K562 (cell line): Measurements from ENCODE around the gene GYG1. TPM values are rescaled to one million over a fixed set of nuclear protein-coding genes. Genes with fewer than 3 reads are reported as not detected.
A peak's percentile ranks its signal among the peaks of the same experiment; 100 is the strongest.

Source experiments
- ATF1 ChIP-seq, 2 experiments: fragments of 450-650 bp in 1 of 2; IDR thresholded peaks; 2 replicates each; pipeline ENCODE4 v1.6.1; 2016; ENCODE audit warnings: missing compliant biosample characterization in 1 of 2, missing genetic modification characterization in 1 of 2
- FOXM1 ChIP-seq, 2 experiments: fragments of 450-650 bp in 1 of 2; sonication (generic) in 1 of 2; formaldehyde crosslinking in 1 of 2; IDR thresholded peaks; 2 replicates each; pipeline versions ENCODE4 v1.6.1 to v1.9.0; 2017 to 2022; ENCODE audit warnings: low read depth in 2 of 2, mild to moderate bottlenecking in 2 of 2, missing genetic modification reagents in 1 of 2, moderate library complexity in 1 of 2
- GMEB1 ChIP-seq: fragments of 250-450 bp; sonication (Bioruptor Pico); IDR thresholded peaks from 2 replicates; pipeline ENCODE4 v1.4.0; 2020; ENCODE audit warnings: mild to moderate bottlenecking
- IRF9 ChIP-seq: fragments of 450-650 bp; IDR thresholded peaks from 2 replicates; pipeline ENCODE4 v1.6.1; 2016; ENCODE audit warnings: missing biosample characterization, missing genetic modification characterization
- KDM5B ChIP-seq: fragments of 200-600 bp; sonication (generic); IDR thresholded peaks from 2 replicates; pipeline ENCODE4 v1.6.1; 2012; ENCODE audit warnings: low read depth, mild to moderate bottlenecking, moderate library complexity, low read length, control low read depth, inconsistent platforms; ENCODE audit not compliant: insufficient replicate concordance
- MAFF ChIP-seq: IDR thresholded peaks from 2 replicates; pipeline ENCODE4 v1.6.1; 2012; ENCODE audit warnings: low read length, improper control_type of control experiment
- NFE2L1 ChIP-seq: fragments of 450-650 bp; IDR thresholded peaks from 2 replicates; pipeline ENCODE4 v1.6.1; 2016; ENCODE audit warnings: missing genetic modification characterization, low read depth, mild to moderate bottlenecking, missing compliant biosample characterization, moderate library complexity, borderline replicate concordance
- NR2C2 ChIP-seq, 2 experiments: fragments of 200-800 bp in 1 of 2; sonication (Bioruptor generic) in 1 of 2; sonication (generic) in 1 of 2; formaldehyde crosslinking in 1 of 2; IDR thresholded peaks; 2 replicates each; pipeline versions ENCODE4 v1.6.1 to v1.8.0; 2016 to 2022; ENCODE audit warnings: mild to moderate bottlenecking in 1 of 2, missing compliant biosample characterization in 1 of 2, missing genetic modification characterization in 1 of 2, missing genetic modification reagents in 1 of 2
- RFX7 ChIP-seq: fragments of 250-450 bp; sonication (Bioruptor Pico); IDR thresholded peaks from 2 replicates; pipeline ENCODE4 v1.5.1; 2021; ENCODE audit warnings: mild to moderate bottlenecking
- SMC3 ChIP-seq: conservative IDR thresholded peaks from 2 replicates; pipeline ENCODE4 v1.6.1; 2011; ENCODE audit warnings: low read depth, low read length, improper control_type of control experiment; ENCODE audit not compliant: insufficient read depth
- TAF9B ChIP-seq: fragments of 450-650 bp; IDR thresholded peaks from 2 replicates; pipeline ENCODE4 v1.6.1; 2018; ENCODE audit warnings: mild to moderate bottlenecking; ENCODE audit not compliant: partially characterized antibody
- WHSC1 ChIP-seq: IDR thresholded peaks from one replicate; pipeline ENCODE4 v1.6.1; 2012; ENCODE audit warnings: low read length, control low read depth, inconsistent platforms
- ZFP1 ChIP-seq: fragments of 450-650 bp; formaldehyde crosslinking; IDR thresholded peaks from 2 replicates; pipeline ENCODE4 v1.4.0; 2020; ENCODE audit warnings: mild to moderate bottlenecking, mixed read lengths
- ZNF318 ChIP-seq, 2 experiments: fragments of 450-650 bp; IDR thresholded peaks; 2 replicates each; pipeline ENCODE4 v1.6.1; 2016; ENCODE audit warnings: mild to moderate bottlenecking in 2 of 2, borderline replicate concordance in 1 of 2, low read depth in 1 of 2, moderate library complexity in 1 of 2
- ZNF583 ChIP-seq: fragments of 250-450 bp; sonication (Bioruptor Pico); IDR thresholded peaks from 2 replicates; pipeline ENCODE4 v1.4.0; 2020
- ZNF696 ChIP-seq: fragments of 250-450 bp; sonication (Bioruptor Pico); conservative IDR thresholded peaks from 2 replicates; pipeline ENCODE4 v1.4.0; 2020; ENCODE audit warnings: mild to moderate bottlenecking, moderate library complexity
- polyA plus RNA-seq, 8 experiments: library from polyadenylated mRNA; depleted of rRNA in 4 of 8; stranded (reverse) in 5 of 8; unstranded in 3 of 8; fragments of >200 nt; fragmentation: Nextera tagmentation in 2 of 8; fragmentation: Illumina TruSeq in 1 of 8; extraction: Ambion mirVana in 2 of 8; extraction: Trizol in 1 of 8; gene quantifications; 2 replicates each; pipeline versions ENCODE4 v1.2.1 to v1.2.3, GENCODE V29; 2011 to 2014; ENCODE audit warnings: inconsistent platforms in 1 of 8, missing spikeins in 1 of 8
- total RNA-seq, 7 experiments: library from RNA; depleted of rRNA in 6 of 7; stranded (reverse); fragments of >200 nt in 6 of 7; fragmentation: Illumina TruSeq in 2 of 7; extraction: Trizol in 2 of 7; gene quantifications; 2 replicates each; pipeline versions ENCODE4 v1.2.1 to v1.2.3, GENCODE V29; 2011 to 2021; ENCODE audit warnings: low replicate concordance in 1 of 7

Gene GYG1
- total and polyA plus RNA-seq, 9 of the 15 experiments (the other 6 are each of a cell fraction or from before 2014, with no cell fraction given): 14.6 to 38.4 (median 24.6) TPM

- TF ChIP-seq MAFF: peak; percentile 88
- no peak for TF ChIP-seq NR2C2 (CRISPR knock-in tag; IDR thresholded peaks at IDR 0.05)
- TF ChIP-seq NR2C2 (tag; IDR thresholded peaks at IDR 0.05): 0 out of 2 replicates have a peak, but pooled peaks have one; percentile 16
- no peak for TF ChIP-seq ZNF583 (CRISPR knock-in tag)
- TF ChIP-seq ZNF318 (IDR thresholded peaks at IDR 0.05; ENCODE audit: borderline replicate concordance in 1 of 2, low read depth in 1 of 2): no peak
- no peak for TF ChIP-seq FOXM1 (IDR thresholded peaks at IDR 0.05; ENCODE audit: low read depth)
- no peak for TF ChIP-seq FOXM1 (CRISPR knock-in tag; IDR thresholded peaks at IDR 0.05; ENCODE audit: low read depth)
- peak; percentile 97 for TF ChIP-seq ZFP1
- TF ChIP-seq SMC3: peak; percentile 55; the same call in 1 of the 2 replicates
- TF ChIP-seq KDM5B: no peak
- peak; percentile 78 for TF ChIP-seq NFE2L1 (tag)
- no peak for TF ChIP-seq RFX7
- TF ChIP-seq GMEB1 (CRISPR knock-in tag): no peak
- no peak for TF ChIP-seq WHSC1
- no peak for TF ChIP-seq TAF9B
- TF ChIP-seq ZNF696 (CRISPR knock-in tag): no peak
- no peak for TF ChIP-seq ATF1 (CRISPR knock-in tag; IDR thresholded peaks at IDR 0.05)
- peak; percentile 66 for TF ChIP-seq ATF1 (tag; IDR thresholded peaks at IDR 0.05)
- no peak for TF ChIP-seq IRF9 (tag)
These were observed 47.7 kb upstream of the GYG1 start (continued) for GRCh38 chr3:148943506-148944205.
